ENCODE data around the gene MYO19. TPM values are rescaled to one million over a fixed set of nuclear protein-coding genes. Genes with fewer than 3 reads are reported as not detected.

Gene MYO19
- total RNA-seq, 2 donors from 2014 or later: 43.9 to 66.7 TPM

- no peaks in the 10 kb centered on the region for H3K27me3 ChIP-seq (replicated peaks; ENCODE audit: insufficient read depth)
- peak overlapping the region; percentile 71 for H3K4me3 ChIP-seq
- H3K4me1 ChIP-seq (ENCODE audit: control insufficient read depth in 1 of 2, low read depth in 2 of 2): peaks cover 17 to 28% of the 10 kb centered on the region in 2 donors
- no peak overlapping the region for H3K27ac ChIP-seq
- DNase-seq (ENCODE audit: low spot score) (peak; percentile 16), ATAC-seq (ENCODE audit: insufficient number of reproducible peaks, low FRiP score, low read depth) (no peak)
- H3K36me3 ChIP-seq: no peaks in the 10 kb centered on the region
- peak; percentile 86 for TF ChIP-seq CTCF (IDR thresholded peaks at IDR 0.05)
- no peaks in the 10 kb centered on the region for H3K9me3 ChIP-seq
Observed at GRCh38 chr17:36482611-36483504, 51.8 kb downstream of the MYO19 start.

GRCh38 chr17:36481829-36482228, 52.8 kb downstream of the MYO19 start:
- ATAC-seq (ENCODE audit: insufficient number of reproducible peaks, low FRiP score, low read depth): no peak
- Histone ChIP-seq H3K27ac (no peak overlapping the region), H3K27me3 (replicated peaks; ENCODE audit: insufficient read depth) (no peaks in the 10 kb centered on the region), H3K4me3 (no peak overlapping the region), H3K9me3 (no peaks in the 10 kb centered on the region), H3K4me1 (ENCODE audit: control insufficient read depth in 1 of 2, low read depth in 2 of 2) (peaks cover 10 to 19% of the 10 kb centered on the region in 2 donors), H3K36me3 (no peaks in the 10 kb centered on the region)
- no peak for TF ChIP-seq CTCF (IDR thresholded peaks at IDR 0.05)
- DNase-seq (ENCODE audit: low spot score): no peak

- no peak overlapping the region for H3K4me3 ChIP-seq
- no peak for ATAC-seq (ENCODE audit: insufficient number of reproducible peaks, low FRiP score, low read depth)
Observed at GRCh38 chr17:36475346-36475970, 59.2 kb downstream of the MYO19 start.

GRCh38 chr17:36474571-36474970, 60.1 kb downstream of the MYO19 start:
- no peak overlapping the region for H3K27ac ChIP-seq
- no peak overlapping the region for H3K4me3 ChIP-seq
- no peaks in the 10 kb centered on the region for H3K9me3 ChIP-seq
- TF ChIP-seq CTCF (IDR thresholded peaks at IDR 0.05): no peak
- H3K4me1 ChIP-seq (ENCODE audit: control insufficient read depth in 1 of 2, low read depth in 2 of 2): no peaks in the 10 kb centered on the region
- H3K36me3 ChIP-seq: no peaks in the 10 kb centered on the region
- no peaks in the 10 kb centered on the region for H3K27me3 ChIP-seq (replicated peaks; ENCODE audit: insufficient read depth)
- ATAC-seq (ENCODE audit: insufficient number of reproducible peaks, low FRiP score, low read depth) (no peak), DNase-seq (ENCODE audit: low spot score) (no peak)

More at GRCh38 chr17:36475346-36475970, 59.2 kb downstream of the MYO19 start:
- Histone ChIP-seq H3K9me3 (no peaks in the 10 kb centered on the region), H3K27ac (no peak overlapping the region), H3K4me1 (ENCODE audit: control insufficient read depth in 1 of 2, low read depth in 2 of 2) (no peaks in the 10 kb centered on the region), H3K27me3 (replicated peaks; ENCODE audit: insufficient read depth) (no peaks in the 10 kb centered on the region), H3K36me3 (no peaks in the 10 kb centered on the region)
- TF ChIP-seq CTCF (IDR thresholded peaks at IDR 0.05): no peak
- no peak for DNase-seq (ENCODE audit: low spot score)

GRCh38 chr17:36470499-36470898, 64.2 kb downstream of the MYO19 start:
- DNase-seq (ENCODE audit: low spot score): no peak

More at GRCh38 chr17:36470499-36470898, 64.2 kb downstream of the MYO19 start:
- no peaks in the 10 kb centered on the region for H3K4me1 ChIP-seq (ENCODE audit: control insufficient read depth in 1 of 2, low read depth in 2 of 2)
- no peaks in the 10 kb centered on the region for H3K9me3 ChIP-seq
- ATAC-seq (ENCODE audit: insufficient number of reproducible peaks, low FRiP score, low read depth): no peak
- no peak overlapping the region for H3K27ac ChIP-seq
- H3K4me3 ChIP-seq: no peak overlapping the region
- no peaks in the 10 kb centered on the region for H3K27me3 ChIP-seq (replicated peaks; ENCODE audit: insufficient read depth)
- no peaks in the 10 kb centered on the region for H3K36me3 ChIP-seq
- TF ChIP-seq CTCF (IDR thresholded peaks at IDR 0.05): no peak
